SK-N-SH treated with all-trans-retinoic acid at 6 μM for 48 hours (cell line): Measurements from ENCODE around the gene AFAP1.

ENCODE experiments used
- ARNTL ChIP-seq: fragments of 450-650 bp; formaldehyde crosslinking; IDR thresholded peaks from 2 replicates; pipeline ENCODE4 v1.5.0; 2020; ENCODE audit warnings: low read depth, mild to moderate bottlenecking, moderate library complexity, borderline replicate concordance
- BACH2 ChIP-seq: fragments of 250-450 bp; sonication (Bioruptor Pico); IDR thresholded peaks from 2 replicates; pipeline ENCODE4 v1.9.0; 2021; ENCODE audit warnings: mild to moderate bottlenecking, borderline replicate concordance
- GLIS3 ChIP-seq: fragments of 250-450 bp; sonication (Bioruptor Pico); IDR thresholded peaks from 2 replicates; pipeline ENCODE4 v1.5.0; 2020; ENCODE audit warnings: mild to moderate bottlenecking, moderate library complexity
- ISL1 ChIP-seq: fragments of 250-450 bp; sonication (Bioruptor Pico); IDR thresholded peaks from 2 replicates; pipeline ENCODE4 v2.1.2; 2022; ENCODE audit warnings: mild to moderate bottlenecking, moderate library complexity
- RARB ChIP-seq: fragments of 250-450 bp; sonication (Bioruptor Pico); IDR thresholded peaks from 2 replicates; pipeline ENCODE4 v1.8.0; 2021; ENCODE audit warnings: mild to moderate bottlenecking, moderate library complexity
- SNAI2 ChIP-seq: fragments of 250-450 bp; sonication (Bioruptor Pico); IDR thresholded peaks from 2 replicates; pipeline ENCODE4 v1.5.0; 2020; ENCODE audit warnings: mild to moderate bottlenecking, moderate library complexity
- TSHZ2 ChIP-seq: fragments of 250-450 bp; sonication (Bioruptor Pico); IDR thresholded peaks from 2 replicates; pipeline ENCODE4 v1.5.0; 2020; ENCODE audit warnings: mild to moderate bottlenecking, moderate library complexity
- ZC3H10 ChIP-seq: fragments of 250-450 bp; sonication (Bioruptor Pico); IDR thresholded peaks from 2 replicates; pipeline ENCODE4 v1.5.1; 2021; ENCODE audit warnings: mild to moderate bottlenecking, moderate library complexity
- ZFP3 ChIP-seq: fragments of 250-450 bp; sonication (Bioruptor Pico); IDR thresholded peaks from 2 replicates; pipeline ENCODE4 v1.5.0; 2020; ENCODE audit warnings: mild to moderate bottlenecking, moderate library complexity
- ZNF8 ChIP-seq: fragments of 450-650 bp; formaldehyde crosslinking; IDR thresholded peaks from 2 replicates; pipeline ENCODE4 v1.5.0; 2020; ENCODE audit warnings: mild to moderate bottlenecking, moderate library complexity

GRCh38 chr4:7933651-7934510 lies 5.8 kb downstream of the AFAP1 start:
- TF ChIP-seq GLIS3 (no peak), TSHZ2 (CRISPR knock-in tag) (no peak), ZNF8 (CRISPR knock-in tag) (no peak), ARNTL (CRISPR knock-in tag) (no peak), ZC3H10 (CRISPR knock-in tag) (no peak), ZFP3 (CRISPR knock-in tag) (no peak), SNAI2 (no peak), BACH2 (CRISPR knock-in tag) (no peak), ISL1 (CRISPR knock-in tag) (no peak), RARB (CRISPR knock-in tag) (no peak)
